OCI-LY1 (cell line): ENCODE measurements around the gene WDR82.

Experiments
- EZH2 ChIP-seq: fragments of 200-600 bp; sonication (generic), shearing (Covaris generic); IDR thresholded peaks from 2 replicates; pipeline ENCODE4 v1.8.0; 2017; ENCODE audit warnings: borderline replicate concordance, mixed run types, mild to moderate bottlenecking, antibody characterized with exemption, low read length, moderate library complexity, mixed read lengths
- TF ChIP-seq, protein P1 (sequence below): fragments of 200-600 bp; sonication (generic), shearing (Covaris generic); IDR thresholded peaks from 2 replicates; pipeline ENCODE4 v1.5.1; 2017; ENCODE audit warnings: mild to moderate bottlenecking, antibody characterized with exemption, low read length, moderate library complexity, mixed read lengths

DNA sequence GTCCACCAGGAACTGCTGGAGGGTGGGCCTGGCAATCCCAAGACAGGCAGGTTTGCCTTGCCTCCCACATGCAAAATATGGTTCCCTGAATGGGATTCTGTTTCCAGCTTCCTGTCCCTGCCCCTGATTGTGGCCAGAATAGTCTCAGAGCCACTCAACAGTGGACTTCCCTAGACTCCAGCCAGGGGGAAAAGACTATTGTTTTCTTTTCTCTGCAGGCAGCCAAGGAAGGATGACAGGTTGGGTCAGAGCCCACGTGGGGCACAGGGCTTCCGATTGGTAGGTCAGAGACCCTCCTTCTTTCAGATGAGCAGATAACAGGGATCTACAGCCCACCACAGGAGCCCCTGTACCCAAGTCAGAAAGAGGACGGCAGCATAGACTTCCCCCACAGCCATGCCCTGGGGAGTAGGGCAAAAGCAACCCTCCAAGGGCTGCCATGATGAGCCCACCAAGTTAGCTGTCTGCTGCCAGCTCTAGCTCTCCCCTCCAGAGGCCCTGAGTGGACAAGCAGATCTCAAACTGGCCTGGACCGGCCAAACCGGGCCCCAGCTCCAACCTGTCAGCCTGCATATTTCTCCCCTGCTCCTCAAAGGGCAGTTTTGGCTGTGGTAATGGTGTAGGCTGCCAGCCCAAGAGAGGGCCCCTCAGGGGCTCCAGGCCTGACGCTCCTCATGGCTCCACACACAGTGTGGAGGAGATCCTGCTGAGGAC is 59.4 kb downstream of the WDR82 start:
- no peak for TF ChIP-seq EZH2
- TF ChIP-seq, protein P1, sequence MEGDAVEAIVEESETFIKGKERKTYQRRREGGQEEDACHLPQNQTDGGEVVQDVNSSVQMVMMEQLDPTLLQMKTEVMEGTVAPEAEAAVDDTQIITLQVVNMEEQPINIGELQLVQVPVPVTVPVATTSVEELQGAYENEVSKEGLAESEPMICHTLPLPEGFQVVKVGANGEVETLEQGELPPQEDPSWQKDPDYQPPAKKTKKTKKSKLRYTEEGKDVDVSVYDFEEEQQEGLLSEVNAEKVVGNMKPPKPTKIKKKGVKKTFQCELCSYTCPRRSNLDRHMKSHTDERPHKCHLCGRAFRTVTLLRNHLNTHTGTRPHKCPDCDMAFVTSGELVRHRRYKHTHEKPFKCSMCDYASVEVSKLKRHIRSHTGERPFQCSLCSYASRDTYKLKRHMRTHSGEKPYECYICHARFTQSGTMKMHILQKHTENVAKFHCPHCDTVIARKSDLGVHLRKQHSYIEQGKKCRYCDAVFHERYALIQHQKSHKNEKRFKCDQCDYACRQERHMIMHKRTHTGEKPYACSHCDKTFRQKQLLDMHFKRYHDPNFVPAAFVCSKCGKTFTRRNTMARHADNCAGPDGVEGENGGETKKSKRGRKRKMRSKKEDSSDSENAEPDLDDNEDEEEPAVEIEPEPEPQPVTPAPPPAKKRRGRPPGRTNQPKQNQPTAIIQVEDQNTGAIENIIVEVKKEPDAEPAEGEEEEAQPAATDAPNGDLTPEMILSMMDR, result no peak
